ENCODE results near the gene ELP1. TPM values are rescaled to one million over a fixed set of nuclear protein-coding genes. Genes with fewer than 3 reads are reported as not detected.
A peak's percentile ranks its signal among the peaks of the same experiment; 100 is the strongest.
"Not testable (repeated sequence)": the region's sequence is repeated elsewhere in the genome, so short reads cannot be mapped to it uniquely, and the experiment has no call there.

The ELP1 gene
- total and polyA plus RNA-seq, 5 donors, result 12.8 to 24.1 (median 21.9) TPM

DNA sequence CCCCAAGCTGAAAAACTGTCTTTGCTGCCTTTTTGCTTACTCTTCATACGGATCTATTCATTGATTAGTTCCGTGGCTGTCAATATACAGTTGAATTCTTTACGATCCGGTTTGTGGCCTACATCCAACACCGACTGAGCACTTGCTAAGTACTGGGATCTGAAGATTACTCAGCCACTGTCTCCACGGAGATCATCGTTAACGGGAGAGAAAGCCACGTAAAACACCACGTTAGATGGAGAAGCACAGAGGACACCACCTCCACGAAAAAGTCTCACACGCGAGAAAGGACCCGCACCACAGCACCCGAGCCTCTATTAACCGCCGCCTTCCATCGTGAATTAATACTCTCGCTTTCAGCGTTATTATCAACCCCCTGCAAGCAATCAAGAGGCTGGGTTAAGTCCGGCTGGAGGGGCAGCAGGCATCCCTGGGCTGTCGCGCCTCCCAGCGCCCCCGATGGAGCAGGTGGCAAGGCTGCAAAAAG, 650 bp downstream of the ELP1 start:
- under 1% methylated on average over 25 of the region's 25 CpGs for WGBS
- H3K4me3 ChIP-seq (ENCODE audit: low read length), result peak overlapping the region; percentile 56
- intact Hi-C loops (cut with DNase I), result no loop called here
- no peaks in the 10 kb centered on the region for H3K27me3 ChIP-seq (ENCODE audit: control insufficient read depth, insufficient read depth)
- no peaks in the 10 kb centered on the region for H3K9me3 ChIP-seq (ENCODE audit: control insufficient read depth, low read length)
- ATAC-seq (no peak), DNase-seq (no peak)
- peaks cover 6% of the 10 kb centered on the region for H3K4me1 ChIP-seq (ENCODE audit: control insufficient read depth, insufficient read depth, low read length)
- peak overlapping the region; percentile 55 for H3K27ac ChIP-seq (ENCODE audit: low read length)

DNA sequence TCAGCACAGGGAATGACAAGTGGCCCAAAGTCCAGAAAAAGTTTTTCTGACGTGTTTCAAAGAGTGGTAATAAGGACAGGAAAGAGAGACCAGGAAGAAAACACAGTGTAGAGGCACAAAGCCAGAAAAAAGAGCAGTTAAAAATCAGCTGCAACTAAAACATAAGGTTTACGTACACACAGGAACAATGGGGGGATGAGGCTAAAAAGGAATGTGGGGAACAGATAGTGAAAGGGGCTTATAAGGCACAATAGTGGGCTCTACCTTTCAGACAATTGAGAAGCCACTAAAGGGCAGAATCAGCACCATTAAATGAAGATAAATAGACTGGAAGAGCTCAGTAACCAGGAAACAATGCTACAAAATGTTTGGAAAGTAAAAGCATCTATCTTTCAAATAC, 5.5 kb downstream of the ELP1 start:
- Histone ChIP-seq H3K27me3 (ENCODE audit: control insufficient read depth, insufficient read depth) (no peaks in the 10 kb centered on the region), H3K9me3 (ENCODE audit: control insufficient read depth, low read length) (no peaks in the 10 kb centered on the region), H3K4me1 (ENCODE audit: control insufficient read depth, insufficient read depth, low read length) (peaks cover 6% of the 10 kb centered on the region), H3K27ac (ENCODE audit: low read length) (no peak overlapping the region), H3K4me3 (ENCODE audit: low read length) (no peak overlapping the region)
- WGBS, result 75% methylated on average over 2 of the region's 2 CpGs
- ATAC-seq (no peak), DNase-seq (no peak)
- intact Hi-C loops (cut with DNase I), result no loop called here

GRCh38 chr9:108924466-108924865, 9.5 kb downstream of the ELP1 start:
- ATAC-seq (no peak), DNase-seq (no peak)
- Histone ChIP-seq H3K4me1 (ENCODE audit: control insufficient read depth, insufficient read depth, low read length) (no peaks in the 10 kb centered on the region), H3K9me3 (ENCODE audit: control insufficient read depth, low read length) (no peaks in the 10 kb centered on the region), H3K4me3 (ENCODE audit: low read length) (no peak overlapping the region), H3K27me3 (ENCODE audit: control insufficient read depth, insufficient read depth) (no peaks in the 10 kb centered on the region), H3K27ac (ENCODE audit: low read length) (no peak overlapping the region)
- intact Hi-C loops (cut with DNase I), result no loop called here

DNA sequence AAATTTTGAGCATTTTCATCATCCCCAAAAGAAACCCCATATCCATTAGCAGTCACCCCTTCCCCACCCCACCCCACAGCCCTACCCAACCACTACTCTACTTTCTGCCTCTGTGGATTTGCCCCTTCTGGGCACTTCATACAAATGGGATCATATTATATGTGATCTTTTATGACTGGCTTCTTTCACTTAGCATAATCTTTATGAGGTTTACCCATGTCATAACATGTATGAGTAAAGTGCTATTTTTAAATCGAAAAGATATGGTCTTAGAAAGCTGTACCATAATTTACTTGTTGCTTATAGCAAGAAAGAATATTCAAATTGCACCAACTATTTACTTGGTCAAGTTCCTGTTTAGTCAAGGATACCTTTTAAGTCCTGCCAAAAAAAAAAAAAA, 12.7 kb downstream of the ELP1 start:
- DNase-seq (no peak), ATAC-seq (no peak)
- no peaks in the 10 kb centered on the region for H3K4me1 ChIP-seq (ENCODE audit: control insufficient read depth, insufficient read depth, low read length)
- no peaks in the 10 kb centered on the region for H3K9me3 ChIP-seq (ENCODE audit: control insufficient read depth, low read length)
- H3K27me3 ChIP-seq (ENCODE audit: control insufficient read depth, insufficient read depth), result no peaks in the 10 kb centered on the region
- 96% methylated on average over 1 of the region's 1 CpG for WGBS
- no peak overlapping the region for H3K27ac ChIP-seq (ENCODE audit: low read length)
- H3K4me3 ChIP-seq (ENCODE audit: low read length), result no peak overlapping the region
- intact Hi-C loops (cut with DNase I), result no loop called here

DNA sequence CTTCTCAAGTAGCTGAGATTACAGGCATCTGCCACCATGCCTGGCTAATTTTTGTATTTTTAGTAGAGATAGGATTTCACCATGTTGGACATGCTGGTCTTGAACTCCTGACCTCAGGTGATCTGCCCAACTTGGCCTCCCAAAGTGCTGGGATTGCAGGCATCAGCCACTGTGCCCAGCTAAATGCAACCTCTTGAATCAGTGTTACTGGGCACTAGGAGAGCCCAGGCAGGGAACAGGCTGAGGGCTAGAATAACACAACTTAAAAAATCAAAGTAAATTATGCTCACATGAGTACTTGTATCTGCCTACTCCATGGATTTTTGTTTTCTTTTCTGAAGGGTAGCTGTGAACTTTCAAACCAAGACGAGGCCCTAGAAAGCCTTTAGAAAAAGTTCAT, 13.5 kb downstream of the ELP1 start:
- H3K4me3 ChIP-seq (ENCODE audit: low read length); intact Hi-C loops (cut with DNase I); H3K9me3 ChIP-seq (ENCODE audit: control insufficient read depth, low read length); ATAC-seq; H3K27ac ChIP-seq (ENCODE audit: low read length); DNase-seq; H3K27me3 ChIP-seq (ENCODE audit: control insufficient read depth, insufficient read depth); H3K4me1 ChIP-seq (ENCODE audit: control insufficient read depth, insufficient read depth, low read length): not testable (repeated sequence)
- WGBS, result 93% methylated on average over 1 of the region's 1 CpG

- DNase-seq, result no peak
- H3K4me1 ChIP-seq (ENCODE audit: control insufficient read depth, insufficient read depth, low read length), result no peaks in the 10 kb centered on the region
- no peak for ATAC-seq
- intact Hi-C loops (cut with DNase I), result no loop called here
- no peaks in the 10 kb centered on the region for H3K9me3 ChIP-seq (ENCODE audit: control insufficient read depth, low read length)
- no peaks in the 10 kb centered on the region for H3K27me3 ChIP-seq (ENCODE audit: control insufficient read depth, insufficient read depth)
- H3K27ac ChIP-seq (ENCODE audit: low read length), result no peak overlapping the region
- WGBS, result 86% methylated on average over 6 of the region's 6 CpGs
- H3K4me3 ChIP-seq (ENCODE audit: low read length), result no peak overlapping the region
Observed at GRCh38 chr9:108919517-108919916, 14.4 kb downstream of the ELP1 start.

- Histone ChIP-seq H3K27ac (ENCODE audit: low read length) (no peak overlapping the region), H3K27me3 (ENCODE audit: control insufficient read depth, insufficient read depth) (no peaks in the 10 kb centered on the region), H3K9me3 (ENCODE audit: control insufficient read depth, low read length) (no peaks in the 10 kb centered on the region), H3K4me3 (ENCODE audit: low read length) (no peak overlapping the region), H3K4me1 (ENCODE audit: control insufficient read depth, insufficient read depth, low read length) (no peaks in the 10 kb centered on the region)
- 91% methylated on average over 5 of the region's 5 CpGs for WGBS
- intact Hi-C loops (cut with DNase I), result no loop called here
- no peak for DNase-seq
- ATAC-seq, result no peak
Observed at GRCh38 chr9:108913391-108913790, 20.5 kb downstream of the ELP1 start.

DNA sequence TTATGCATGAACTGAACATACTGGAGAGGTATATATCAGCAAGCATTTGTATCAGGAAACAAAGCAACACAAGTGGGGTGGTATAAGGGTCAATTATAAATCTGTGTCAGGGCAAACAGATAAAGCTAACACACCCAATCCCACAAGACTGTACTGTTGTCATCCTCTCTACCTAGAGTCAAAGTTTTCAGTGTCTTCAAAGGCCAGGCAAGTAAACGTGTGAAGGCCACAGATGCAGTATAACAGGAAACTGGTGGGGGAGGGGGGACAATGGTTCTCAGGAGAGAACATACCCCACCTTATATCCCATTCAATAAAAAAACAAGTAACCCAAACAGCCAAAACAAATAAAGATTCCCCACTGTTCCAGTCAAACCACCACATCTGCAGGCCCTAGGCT, 22.1 kb downstream of the ELP1 start:
- no peaks in the 10 kb centered on the region for H3K9me3 ChIP-seq (ENCODE audit: control insufficient read depth, low read length)
- DNase-seq (no peak), ATAC-seq (no peak)
- no peaks in the 10 kb centered on the region for H3K27me3 ChIP-seq (ENCODE audit: control insufficient read depth, insufficient read depth)
- no peak overlapping the region for H3K27ac ChIP-seq (ENCODE audit: low read length)
- intact Hi-C loops (cut with DNase I), result no loop called here
- WGBS, result 32% methylated on average over 1 of the region's 1 CpG
- no peak overlapping the region for H3K4me3 ChIP-seq (ENCODE audit: low read length)
- H3K4me1 ChIP-seq (ENCODE audit: control insufficient read depth, insufficient read depth, low read length), result no peaks in the 10 kb centered on the region

GRCh38 chr9:108910914-108911313, 23.0 kb downstream of the ELP1 start:
- H3K27ac ChIP-seq (ENCODE audit: low read length), result no peak overlapping the region
- H3K27me3 ChIP-seq (ENCODE audit: control insufficient read depth, insufficient read depth), result no peaks in the 10 kb centered on the region
- H3K9me3 ChIP-seq (ENCODE audit: control insufficient read depth, low read length), result no peaks in the 10 kb centered on the region
- ATAC-seq (no peak), DNase-seq (no peak)
- WGBS, result 94% methylated on average over 2 of the region's 2 CpGs
- intact Hi-C loops (cut with DNase I), result no loop called here
- no peak overlapping the region for H3K4me3 ChIP-seq (ENCODE audit: low read length)
- no peaks in the 10 kb centered on the region for H3K4me1 ChIP-seq (ENCODE audit: control insufficient read depth, insufficient read depth, low read length)

- ATAC-seq (no peak), DNase-seq (no peak)
- intact Hi-C loops (cut with DNase I), result no loop called here
- no peaks in the 10 kb centered on the region for H3K27me3 ChIP-seq (ENCODE audit: control insufficient read depth, insufficient read depth)
- H3K4me1 ChIP-seq (ENCODE audit: control insufficient read depth, insufficient read depth, low read length), result no peaks in the 10 kb centered on the region
- no peak overlapping the region for H3K4me3 ChIP-seq (ENCODE audit: low read length)
- no peak overlapping the region for H3K27ac ChIP-seq (ENCODE audit: low read length)
- no peaks in the 10 kb centered on the region for H3K9me3 ChIP-seq (ENCODE audit: control insufficient read depth, low read length)
Observed at GRCh38 chr9:108910402-108910801, 23.5 kb downstream of the ELP1 start.

- no peak overlapping the region for H3K27ac ChIP-seq (ENCODE audit: low read length)
- WGBS, result 91% methylated on average over 2 of the region's 2 CpGs
- H3K9me3 ChIP-seq (ENCODE audit: control insufficient read depth, low read length), result no peaks in the 10 kb centered on the region
- H3K27me3 ChIP-seq (ENCODE audit: control insufficient read depth, insufficient read depth), result no peaks in the 10 kb centered on the region
- intact Hi-C loops (cut with DNase I), result no loop called here
- no peaks in the 10 kb centered on the region for H3K4me1 ChIP-seq (ENCODE audit: control insufficient read depth, insufficient read depth, low read length)
- ATAC-seq (no peak), DNase-seq (no peak)
- H3K4me3 ChIP-seq (ENCODE audit: low read length), result no peak overlapping the region
Observed at GRCh38 chr9:108905494-108905893, 28.4 kb downstream of the ELP1 start.

DNA sequence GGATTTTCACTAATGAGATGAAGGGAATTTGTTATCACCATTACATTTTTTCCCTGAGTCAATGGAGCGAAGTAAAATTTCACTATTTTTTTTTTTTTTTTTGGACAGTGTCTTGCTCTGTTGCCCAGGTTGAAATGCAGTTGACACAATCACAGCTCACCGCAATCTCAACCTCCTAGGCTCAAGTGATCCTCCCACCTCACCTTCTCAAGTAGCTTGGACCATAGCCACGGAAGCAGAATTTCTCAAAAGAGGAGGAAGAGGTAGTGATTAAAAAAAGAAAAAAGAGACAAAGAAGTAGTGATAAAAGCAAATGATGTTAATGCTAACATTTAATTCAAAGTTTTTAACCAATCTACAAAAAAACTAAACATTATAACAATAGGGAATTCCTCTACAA, 29.8 kb downstream of the ELP1 start:
- Histone ChIP-seq H3K4me1 (ENCODE audit: control insufficient read depth, insufficient read depth, low read length) (no peaks in the 10 kb centered on the region), H3K27me3 (ENCODE audit: control insufficient read depth, insufficient read depth) (no peaks in the 10 kb centered on the region), H3K9me3 (ENCODE audit: control insufficient read depth, low read length) (no peaks in the 10 kb centered on the region), H3K27ac (ENCODE audit: low read length) (no peak overlapping the region), H3K4me3 (ENCODE audit: low read length) (no peak overlapping the region)
- ATAC-seq (no peak), DNase-seq (no peak)
- WGBS, result 89% methylated on average over 3 of the region's 3 CpGs
- intact Hi-C loops (cut with DNase I), result no loop called here

Measured in right cardiac atrium (tissue), 5 donors.